Fibroblast of skin of right quadriceps (primary cell): ENCODE results near the gene FNDC3B.
A peak's percentile ranks its signal among the peaks of the same experiment; 100 is the strongest.

Experiments used
- DNase-seq: peaks from one replicate; pipeline ENCODE4 v3.0.0-alpha.2; 2013

Gene FNDC3B

DNA sequence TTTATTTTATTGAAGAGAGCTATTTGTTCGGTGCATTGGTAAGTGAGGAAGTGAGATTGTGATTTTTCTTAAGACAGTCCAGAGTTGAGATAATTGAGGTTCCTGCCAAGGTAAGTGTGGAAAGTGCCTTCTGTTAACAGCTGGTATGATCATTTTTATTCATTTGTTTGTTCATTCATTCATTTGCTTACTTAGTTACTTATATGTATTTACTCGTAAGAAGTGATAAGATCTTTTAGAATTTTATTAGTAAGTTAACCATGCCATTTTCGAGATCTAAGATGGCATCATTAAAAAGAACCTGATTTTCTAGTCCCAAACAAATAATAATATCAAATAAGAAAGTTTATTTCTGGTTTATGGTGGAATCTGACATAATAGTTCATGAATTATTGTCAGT is 258.9 kb downstream of the FNDC3B start:
- DNase-seq: no peak

DNA sequence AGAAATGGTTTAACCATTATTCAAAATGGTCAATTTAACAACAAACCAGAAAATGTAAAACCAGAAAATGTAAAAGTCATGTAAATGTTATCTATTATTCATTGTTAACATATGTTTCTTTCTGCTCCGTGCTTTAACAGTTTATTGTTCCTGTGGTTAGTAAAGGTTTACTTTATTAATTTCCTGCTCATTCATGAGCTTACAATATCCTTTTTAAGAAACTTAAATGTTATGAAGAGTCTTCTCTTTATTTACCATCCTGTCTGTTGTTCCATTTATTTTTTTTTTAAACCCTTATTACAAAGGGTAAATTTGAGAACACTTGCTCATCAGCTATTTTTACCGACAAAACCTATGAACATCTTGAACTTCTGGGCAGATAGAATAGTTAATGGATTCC is 260.8 kb downstream of the FNDC3B start:
- DNase-seq: no peak

DNA sequence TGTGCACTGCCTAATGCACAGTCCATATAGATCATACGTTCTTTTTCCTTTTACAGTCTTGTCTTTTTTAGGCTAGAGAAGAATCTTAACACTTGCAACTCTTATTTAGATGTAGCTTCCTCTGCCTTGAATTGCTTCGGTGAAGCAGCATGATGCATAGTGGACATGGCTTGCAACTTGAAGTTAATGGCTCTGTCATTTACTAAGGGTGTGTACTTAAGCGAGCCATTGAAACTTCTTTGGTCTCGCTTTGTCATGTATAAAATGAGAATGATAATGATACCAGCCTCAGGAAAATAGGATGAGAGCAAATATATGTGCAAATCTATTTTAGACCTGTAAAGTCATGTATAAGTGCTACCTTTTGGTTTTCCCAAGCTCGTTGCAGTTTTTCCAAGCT is 261.5 kb downstream of the FNDC3B start:
- DNase-seq: no peak

DNA sequence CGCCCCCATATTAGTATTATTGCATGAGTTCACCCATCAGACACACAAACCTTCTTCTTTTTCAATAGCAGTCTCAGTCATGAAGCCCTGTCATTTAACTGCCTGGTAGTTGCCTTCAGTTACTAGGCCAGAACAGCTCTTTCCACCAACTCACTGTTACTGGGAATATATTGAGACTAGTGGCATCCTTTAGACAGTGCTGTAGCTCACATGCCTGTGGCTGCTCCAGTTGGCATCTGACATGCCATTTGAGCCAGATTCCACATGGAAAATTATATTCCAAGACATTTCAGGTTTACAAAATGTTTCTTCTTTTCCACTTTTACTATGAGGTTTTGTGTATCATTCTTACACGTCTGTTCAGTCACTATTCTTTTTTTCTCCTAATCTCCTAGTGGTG is 262.8 kb downstream of the FNDC3B start:
- no peak for DNase-seq

DNA sequence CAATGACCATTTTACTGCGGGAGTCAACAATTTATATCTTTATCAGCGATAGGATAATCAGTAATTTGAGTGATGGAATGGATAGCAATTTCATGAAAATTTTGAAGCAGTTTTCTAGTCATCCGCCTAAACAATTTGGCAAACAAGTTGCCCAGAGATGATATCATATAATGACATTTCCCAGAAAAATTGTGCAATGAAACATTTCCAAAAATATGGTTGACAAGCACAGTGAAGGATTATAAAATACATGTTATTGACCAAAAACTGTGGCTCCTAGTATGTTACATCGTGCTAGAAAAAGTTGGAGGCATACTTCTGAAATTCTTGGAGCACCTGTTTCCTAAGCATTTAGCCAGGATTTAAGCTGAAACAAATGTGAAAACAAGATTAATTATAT is 263.8 kb downstream of the FNDC3B start:
- no peak for DNase-seq

DNA sequence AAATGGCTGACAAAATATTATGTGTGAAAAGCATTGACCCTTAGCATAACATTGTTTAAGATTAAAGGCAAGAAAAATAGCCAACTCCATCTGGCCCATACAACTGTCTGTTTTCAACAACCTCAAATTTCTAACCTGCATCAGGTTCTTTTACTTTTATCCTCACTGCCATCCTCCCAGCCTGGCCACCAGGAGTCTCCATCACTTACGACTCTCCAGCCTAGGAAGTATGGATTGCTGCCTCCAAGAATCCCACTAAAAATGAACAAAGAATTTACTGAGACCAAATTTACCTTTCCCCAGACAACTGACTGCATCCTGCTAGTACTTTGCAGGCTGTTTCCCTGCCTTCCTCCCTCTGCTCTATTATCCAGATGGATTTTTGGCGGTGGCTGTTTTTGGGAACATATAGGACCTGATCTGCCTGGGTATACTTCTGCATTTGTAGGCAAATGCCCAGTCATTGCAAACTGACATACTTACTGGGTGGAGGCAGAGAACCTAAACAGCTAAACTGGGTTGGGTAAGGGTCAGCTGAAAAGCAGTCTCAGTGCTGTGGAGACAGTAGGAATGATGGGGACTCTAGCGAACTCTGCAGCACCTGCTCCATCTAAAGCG is 264.7 kb downstream of the FNDC3B start:
- no peak for DNase-seq

DNA sequence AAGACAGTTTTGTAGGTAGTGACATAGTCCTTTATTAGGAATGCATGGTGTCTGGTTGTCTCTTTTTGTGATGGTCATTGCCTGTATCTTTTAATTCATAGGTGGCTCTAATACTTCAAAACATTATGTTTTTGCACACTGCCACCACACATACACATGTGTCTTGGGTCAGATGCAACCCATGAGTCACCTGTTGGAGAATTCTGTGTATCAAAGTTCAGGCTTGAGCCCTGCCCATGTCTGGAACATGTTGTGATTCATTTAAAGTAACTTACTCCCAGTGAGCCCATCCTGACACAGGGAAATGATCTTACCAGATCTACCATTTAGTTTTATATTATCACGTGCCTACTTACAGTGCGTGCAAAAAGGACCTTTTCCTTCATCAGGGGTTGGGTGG is 266.2 kb downstream of the FNDC3B start:
- peak; percentile 62 for DNase-seq

DNA sequence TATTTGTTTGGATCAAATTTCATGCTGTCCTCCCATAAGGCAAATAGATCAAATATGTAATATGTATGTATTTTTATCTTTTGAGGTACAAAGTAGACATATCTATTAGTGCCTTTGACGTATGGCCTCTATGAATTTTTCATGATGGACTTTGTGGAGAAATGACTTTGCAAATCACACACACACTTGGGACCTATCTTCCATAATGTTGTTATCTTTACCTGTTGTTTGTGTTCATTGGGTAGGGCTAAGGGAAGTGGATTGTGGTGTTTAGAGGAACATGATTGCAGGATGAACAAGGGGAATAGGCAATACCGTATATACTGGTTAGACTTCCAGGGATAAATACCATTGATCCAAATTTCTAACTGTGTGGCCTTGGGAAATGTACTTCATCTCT is 266.6 kb downstream of the FNDC3B start:
- DNase-seq: no peak

DNA sequence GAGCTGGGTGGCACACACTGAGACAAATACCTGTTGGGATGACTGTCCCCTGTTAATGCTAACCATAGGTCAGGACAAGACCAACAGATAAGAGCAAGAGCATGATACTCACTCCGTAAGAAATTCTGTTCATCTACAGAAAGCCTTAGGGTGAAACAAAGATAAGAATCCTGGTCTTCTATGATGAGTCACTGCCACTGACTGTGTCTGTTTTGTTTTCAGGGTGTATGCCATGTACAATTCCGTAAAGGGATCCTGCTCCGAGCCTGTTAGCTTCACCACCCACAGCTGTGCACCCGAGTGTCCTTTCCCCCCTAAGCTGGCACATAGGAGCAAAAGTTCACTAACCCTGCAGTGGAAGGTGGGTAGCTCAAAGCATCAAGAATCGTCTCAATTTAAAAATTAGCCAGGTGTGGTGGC is 267.8 kb downstream of the FNDC3B start:
- no peak for DNase-seq

DNA sequence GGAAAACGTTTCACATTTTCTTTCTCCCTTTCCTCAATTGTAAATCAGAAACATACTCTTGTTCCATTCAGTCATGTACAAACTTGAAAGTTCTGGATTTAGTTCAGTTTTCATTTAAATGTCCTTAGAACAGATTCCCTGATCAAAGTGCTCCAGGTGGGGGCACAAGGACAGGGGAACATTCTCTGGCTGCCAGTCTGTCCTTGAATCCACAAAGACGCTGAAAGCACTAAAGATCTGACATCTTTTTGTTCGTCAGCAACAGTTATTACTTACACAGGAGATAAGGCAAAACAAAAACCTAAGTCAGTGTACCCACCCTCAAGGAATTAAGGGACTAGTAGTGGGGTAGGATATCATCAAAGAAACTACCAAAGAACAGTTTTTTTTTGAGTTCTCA is 269.7 kb downstream of the FNDC3B start:
- DNase-seq: no peak

DNA sequence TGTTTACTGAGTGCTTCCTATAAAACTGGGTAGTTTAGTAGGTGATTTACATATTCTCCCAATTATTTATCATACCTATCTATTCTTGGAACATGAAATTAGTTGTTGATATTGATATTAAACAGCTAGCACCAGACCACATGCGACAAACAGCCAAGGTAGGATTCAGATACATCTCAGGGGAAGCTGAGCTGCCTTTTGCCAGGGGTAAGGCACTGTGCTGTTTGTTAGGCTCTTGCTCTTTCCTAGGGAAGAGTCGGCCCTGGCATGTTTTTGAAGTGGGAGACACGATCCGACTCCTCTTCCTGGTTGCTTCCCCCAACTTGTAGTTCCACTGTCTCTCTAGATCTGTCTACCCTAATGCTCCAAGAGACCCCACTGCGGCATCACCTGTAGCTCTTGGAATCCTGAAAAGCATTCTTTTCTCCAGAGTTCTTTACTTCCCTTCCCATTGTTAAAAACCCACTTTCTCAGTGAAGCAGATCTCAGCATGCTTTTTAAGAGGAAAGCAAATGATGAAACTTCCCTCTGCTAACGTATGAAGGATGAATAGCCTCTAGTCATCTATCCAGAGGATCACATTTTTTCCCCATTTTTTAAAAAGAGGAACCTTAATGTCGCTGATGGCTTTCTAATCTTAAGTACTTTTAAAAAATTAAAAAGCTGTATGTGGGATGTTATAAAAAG is 270.5 kb downstream of the FNDC3B start:
- no peak for DNase-seq

DNA sequence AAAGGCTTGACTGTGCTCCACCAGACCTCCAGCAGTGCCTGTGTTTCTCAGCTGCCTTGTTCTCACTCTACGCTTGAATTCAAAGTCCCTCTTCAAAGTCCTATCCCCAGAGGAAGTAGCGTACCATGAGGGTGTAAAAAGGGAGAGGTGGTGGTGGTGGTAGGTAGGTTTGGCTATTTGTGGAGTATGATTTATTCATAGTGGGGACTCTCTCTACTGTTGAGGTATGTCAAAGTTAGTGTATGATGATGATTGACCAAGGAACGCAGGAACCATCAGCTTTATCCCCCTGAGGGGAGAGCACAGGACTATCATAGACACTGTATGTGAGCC is 271.0 kb downstream of the FNDC3B start:
- no peak for DNase-seq

DNA sequence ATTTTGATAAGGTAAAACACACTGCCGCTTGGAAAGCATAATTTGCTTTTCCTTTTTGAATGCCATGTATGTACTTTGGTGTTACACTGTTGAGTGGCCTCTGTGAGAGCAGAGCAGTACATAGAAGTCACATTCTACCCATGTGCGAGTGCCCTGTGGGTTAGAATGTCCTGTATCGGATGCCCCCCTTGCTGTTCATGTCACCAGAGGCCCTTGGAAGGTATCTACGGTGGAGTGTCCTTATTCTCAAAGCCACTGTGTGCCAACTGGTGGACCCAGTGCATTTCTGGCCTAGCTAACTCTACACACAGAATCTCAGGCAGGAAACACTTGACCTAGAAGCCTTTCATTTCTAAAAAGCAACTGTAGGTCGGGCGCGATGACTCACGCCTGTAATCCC is 271.8 kb downstream of the FNDC3B start:
- no peak for DNase-seq

DNA sequence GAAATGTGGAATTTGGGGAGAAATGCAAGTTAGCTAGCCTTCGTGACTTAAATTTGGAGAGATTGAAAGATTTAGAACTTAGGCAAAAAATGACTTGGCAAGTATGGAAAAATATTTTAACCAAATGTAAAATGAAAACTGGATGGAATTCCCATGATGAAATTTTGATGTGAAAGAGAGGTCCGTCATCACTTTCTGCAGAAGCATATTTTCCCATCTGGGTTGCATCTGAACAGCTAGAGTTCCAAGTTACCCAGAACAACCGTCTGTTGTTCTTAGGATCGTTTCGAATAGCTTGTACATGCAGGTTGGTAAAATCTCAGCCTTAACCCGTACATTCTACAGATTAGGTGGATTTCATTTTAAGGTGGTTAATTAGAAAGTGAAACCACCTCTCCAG is 272.6 kb downstream of the FNDC3B start:
- peak; percentile 45 for DNase-seq

DNA sequence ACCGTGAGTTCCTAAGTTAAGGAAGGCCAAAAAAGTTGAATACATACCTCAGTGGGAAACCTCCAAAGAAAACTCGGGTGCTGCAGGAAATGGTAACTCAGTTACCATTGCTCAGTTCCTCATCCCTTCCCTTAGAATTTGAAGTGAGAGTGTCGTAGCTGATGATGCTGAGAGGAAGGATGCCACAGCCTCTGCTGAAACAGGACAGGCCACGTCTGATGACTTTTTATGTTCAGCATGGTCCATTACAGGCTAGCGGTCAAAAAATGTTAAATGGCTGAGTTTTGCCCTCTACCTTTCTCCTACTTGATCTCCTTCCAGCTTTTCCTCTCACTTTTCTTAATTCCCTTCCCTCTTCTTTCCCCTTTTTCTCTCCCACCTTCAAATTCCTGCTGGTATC is 273.3 kb downstream of the FNDC3B start:
- DNase-seq: no peak

DNA sequence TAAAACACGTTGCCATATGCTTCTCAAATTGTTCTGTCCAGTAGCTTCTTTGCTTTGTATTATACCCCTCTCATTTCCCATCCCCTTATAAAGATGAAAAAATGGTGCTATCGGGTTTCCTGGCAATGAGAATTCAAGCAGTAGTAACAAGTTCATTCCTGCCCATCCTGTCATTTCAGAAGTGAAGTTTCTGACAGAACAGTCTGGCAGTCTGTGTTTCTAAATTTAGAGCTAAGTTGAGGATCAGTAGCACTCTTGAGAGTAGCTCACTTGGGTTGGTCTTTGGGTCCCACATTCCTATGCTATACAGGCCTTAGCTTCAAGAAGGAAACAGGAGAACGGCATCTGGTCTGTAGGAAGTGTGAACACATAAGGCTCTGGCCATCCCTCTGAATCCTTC is 274.3 kb downstream of the FNDC3B start:
- DNase-seq: no peak

DNA sequence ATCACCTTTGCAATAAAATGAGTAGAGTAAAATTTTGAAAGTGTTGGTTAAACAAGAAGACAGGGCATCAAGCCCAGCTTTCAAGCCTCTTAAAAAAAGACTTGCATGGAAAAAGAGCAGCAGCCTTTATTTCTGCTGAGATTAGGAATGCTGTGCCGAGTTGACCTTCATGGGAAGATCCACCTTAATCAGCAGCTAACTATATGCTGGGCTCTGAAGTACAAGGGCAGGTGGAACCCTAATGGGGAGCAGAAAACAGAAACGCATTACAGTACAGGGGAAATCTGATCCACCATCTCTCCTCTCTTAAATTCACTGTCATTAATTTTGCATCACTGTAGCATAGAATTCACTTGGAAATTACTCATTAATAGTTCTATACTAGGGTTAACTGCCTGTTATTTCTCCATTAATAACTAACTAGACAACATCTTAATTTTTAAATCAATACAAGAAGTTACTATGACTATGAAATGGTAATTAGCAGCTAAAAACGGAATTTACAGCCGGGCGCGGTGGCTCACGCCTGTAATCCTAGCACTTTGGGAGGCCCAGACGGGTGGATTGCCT is 275.3 kb downstream of the FNDC3B start:
- DNase-seq: no peak

DNA sequence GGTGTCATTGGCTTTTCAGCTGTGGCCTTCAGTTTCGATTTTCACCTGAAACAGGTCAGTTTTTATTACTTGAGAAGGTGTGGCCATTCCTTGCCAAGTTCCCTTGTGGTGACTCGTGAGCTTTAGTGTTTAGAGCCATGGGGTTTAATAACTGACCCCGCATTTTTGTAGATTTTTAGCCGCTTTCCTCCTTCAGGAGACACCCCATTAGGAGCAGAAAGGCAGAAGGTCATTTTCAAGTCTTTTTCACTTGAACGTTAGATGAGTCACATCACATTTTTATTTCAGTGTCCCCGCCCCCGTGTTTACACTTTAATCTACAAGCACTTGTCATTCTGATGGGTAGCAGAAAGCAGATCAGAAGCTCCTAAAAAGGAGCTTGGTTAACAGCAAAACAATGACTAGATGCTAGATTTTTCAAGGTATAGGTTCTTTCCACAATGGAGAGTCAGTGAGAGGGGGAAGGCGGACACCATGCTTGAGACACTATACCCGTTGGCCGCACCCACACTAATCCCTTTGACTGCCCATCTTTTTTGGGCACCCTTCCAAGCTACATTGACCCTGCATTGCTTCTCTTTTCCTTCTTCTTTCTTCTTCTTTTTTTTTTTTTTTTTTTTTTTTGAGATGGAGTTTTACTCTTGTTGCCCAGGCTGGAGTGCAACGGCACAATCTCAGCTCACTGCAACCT is 276.2 kb downstream of the FNDC3B start:
- DNase-seq: peak; percentile 59

DNA sequence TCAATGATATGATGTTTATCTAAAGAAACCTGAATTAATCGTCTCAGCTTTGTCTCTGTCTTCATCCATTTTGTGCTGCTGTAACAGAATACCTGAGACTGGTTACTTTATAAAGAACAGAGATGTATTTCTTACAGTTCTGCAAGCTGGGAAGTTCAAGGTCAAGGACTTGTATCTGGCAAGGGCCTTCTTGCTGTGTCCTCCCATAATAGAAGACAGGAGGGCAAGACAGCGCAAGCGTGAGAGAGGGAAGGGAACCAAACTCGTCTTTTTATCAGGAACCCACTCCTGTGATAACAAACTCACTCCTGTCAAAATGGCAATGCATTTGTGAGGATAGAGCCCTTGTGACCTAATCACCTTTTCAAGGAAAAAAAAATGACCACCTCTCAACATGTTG is 277.4 kb downstream of the FNDC3B start:
- DNase-seq: no peak

DNA sequence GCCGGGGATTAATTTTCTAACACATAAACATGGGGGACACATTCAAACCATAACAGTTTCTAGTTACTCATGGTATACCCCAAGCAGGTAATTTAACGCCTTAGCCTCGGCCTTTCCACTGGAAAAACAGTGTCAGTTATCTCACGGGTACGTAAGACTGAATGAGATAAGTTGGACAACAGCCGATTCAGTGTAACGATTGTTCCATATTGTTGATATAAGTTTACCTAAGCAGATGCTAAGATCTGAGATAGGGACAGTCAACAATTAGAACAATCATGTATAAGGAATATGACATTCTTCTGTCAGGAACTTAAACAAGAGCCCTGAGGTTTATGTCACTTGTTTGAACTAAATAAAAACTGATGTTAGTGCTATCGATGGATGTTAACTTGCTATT is 278.1 kb downstream of the FNDC3B start:
- DNase-seq: no peak

DNA sequence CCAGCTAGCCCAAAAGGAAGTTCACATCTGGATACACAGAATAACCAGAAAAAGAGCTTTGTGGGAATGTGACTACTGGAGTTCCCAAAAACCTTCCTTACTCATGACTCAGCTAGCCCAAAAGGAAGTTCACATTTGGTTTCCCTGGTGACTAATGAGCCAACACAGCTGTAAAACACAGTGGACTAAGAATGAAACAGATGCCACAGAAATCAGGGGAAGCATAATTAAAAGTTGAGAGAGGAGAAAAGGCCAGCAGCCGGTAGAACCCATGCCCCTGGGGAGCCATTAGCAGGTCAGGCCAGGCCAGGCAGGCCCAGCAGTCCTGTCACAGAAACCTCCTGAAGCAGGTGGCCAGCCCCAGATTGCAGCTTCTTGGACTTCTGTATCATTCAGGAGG is 278.6 kb downstream of the FNDC3B start:
- peak; percentile 93 for DNase-seq

DNA sequence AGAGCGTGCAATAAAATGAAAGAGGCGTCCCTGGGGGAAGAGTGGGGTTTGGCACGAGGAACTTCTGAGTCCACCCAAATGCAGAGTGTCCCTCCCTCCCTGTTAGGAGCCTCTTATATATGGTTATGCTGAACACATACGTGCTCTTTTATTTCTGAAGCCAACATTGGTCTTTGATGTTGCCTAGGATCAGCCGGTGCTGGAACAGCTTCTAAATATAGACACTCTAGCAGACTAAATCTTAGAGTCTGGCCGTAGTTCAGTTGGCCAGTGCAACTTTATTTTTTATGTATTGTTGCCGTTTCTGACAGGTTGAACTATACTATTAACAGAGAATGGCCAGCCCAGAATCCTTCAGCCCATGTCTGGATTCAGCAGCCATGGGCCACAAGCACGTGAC is 280.2 kb downstream of the FNDC3B start:
- no peak for DNase-seq

DNA sequence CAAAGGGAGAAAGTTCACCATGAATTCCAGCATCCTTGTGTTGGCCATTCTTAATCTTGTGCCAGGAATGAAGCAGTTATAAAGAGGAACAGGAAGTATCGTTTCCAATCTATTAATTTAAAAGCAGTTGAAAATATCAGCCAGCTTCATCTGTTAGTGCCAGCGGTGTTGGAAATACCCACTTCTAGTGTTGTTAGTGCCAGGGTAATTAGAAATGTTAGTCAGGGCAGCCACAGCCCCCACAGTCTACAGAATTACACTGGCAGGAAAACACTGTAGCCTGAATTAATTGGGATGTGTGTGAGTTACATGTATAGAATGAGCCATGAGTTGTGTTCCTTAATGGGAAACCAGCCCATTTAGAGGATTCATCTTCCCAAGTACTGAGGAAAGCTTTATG is 281.1 kb downstream of the FNDC3B start:
- no peak for DNase-seq

DNA sequence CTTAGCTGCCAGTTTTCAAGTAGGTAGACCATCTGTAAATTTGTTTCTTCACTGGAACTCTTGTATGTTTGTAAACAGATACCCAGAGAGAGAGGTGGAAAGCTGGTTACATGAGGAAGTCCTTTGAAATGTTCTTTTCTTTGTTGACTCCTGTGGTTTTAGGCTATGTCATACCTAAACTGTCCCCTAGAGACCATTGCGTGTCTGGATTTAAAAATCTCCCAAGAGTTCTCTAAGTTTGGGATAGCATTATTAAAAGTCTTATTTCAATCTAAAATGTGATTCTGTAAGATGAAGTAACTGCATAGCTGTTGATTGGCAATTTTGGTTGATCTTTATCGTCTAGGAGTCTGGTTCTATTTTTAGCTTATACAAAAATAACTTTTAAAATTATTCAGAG is 281.7 kb downstream of the FNDC3B start:
- no peak for DNase-seq
